ENCODE measurements around the gene KDELR1.

DNA sequence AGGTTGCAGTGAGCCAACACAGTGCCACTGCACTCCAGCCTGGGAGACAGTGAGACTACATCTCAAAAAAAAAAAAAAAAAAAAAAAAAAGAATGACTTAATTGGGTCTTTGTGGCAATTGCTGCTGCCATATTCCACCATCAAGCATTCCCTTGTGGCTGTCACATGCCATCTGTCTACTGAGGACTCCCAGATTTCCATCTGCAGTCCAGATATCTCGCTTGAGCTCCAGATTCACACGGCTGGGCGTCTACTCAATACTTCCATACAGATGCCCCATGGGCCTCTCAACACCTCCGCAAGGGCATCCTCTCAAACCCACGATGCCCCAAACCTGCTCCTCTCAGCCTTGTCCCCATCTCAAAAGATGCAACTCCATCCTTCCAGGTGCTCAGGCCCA lies 40.5 kb downstream of the KDELR1 start:
- TF ChIP-seq, protein P1, sequence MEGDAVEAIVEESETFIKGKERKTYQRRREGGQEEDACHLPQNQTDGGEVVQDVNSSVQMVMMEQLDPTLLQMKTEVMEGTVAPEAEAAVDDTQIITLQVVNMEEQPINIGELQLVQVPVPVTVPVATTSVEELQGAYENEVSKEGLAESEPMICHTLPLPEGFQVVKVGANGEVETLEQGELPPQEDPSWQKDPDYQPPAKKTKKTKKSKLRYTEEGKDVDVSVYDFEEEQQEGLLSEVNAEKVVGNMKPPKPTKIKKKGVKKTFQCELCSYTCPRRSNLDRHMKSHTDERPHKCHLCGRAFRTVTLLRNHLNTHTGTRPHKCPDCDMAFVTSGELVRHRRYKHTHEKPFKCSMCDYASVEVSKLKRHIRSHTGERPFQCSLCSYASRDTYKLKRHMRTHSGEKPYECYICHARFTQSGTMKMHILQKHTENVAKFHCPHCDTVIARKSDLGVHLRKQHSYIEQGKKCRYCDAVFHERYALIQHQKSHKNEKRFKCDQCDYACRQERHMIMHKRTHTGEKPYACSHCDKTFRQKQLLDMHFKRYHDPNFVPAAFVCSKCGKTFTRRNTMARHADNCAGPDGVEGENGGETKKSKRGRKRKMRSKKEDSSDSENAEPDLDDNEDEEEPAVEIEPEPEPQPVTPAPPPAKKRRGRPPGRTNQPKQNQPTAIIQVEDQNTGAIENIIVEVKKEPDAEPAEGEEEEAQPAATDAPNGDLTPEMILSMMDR (conservative IDR thresholded peaks at IDR 0.05; ENCODE audit: low read depth, low read length), result no peak
- no peak for TF ChIP-seq EZH2 (IDR thresholded peaks at IDR 0.05; ENCODE audit: borderline replicate concordance, low read depth, low read length, poor library complexity, severe bottlenecking)
